GM18909 (cell line): ENCODE data around the gene IL22RA1.

Experiments
- ATAC-seq: cut with Tn5 transposase; IDR thresholded peaks from one replicate; pipeline ENCODE4 v1.9.1; 2021; ENCODE audit warnings: mild to moderate bottlenecking; ENCODE audit not compliant: unreplicated experiment, poor library complexity

Gene IL22RA1

DNA sequence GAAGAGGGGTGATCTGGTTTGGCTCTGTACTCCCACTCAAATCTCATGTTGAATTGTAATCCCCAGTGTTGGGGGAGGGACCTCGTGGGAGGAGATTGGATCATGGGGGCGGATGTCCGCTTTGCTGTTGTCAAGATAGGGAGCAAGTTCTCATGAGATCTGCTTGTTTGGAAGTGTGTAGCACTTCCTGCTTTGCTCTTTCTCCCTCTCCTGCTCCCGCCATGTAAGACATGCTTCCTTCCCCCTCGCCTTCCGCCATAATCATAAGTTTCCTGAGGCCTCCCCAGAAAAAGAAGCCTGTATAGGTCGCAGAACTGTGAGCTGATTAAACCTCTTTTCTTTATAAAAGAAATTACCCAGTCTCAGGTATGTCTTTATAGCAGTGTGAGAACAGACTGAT lies 58.9 kb downstream of the IL22RA1 start:
- ATAC-seq: no peak

DNA sequence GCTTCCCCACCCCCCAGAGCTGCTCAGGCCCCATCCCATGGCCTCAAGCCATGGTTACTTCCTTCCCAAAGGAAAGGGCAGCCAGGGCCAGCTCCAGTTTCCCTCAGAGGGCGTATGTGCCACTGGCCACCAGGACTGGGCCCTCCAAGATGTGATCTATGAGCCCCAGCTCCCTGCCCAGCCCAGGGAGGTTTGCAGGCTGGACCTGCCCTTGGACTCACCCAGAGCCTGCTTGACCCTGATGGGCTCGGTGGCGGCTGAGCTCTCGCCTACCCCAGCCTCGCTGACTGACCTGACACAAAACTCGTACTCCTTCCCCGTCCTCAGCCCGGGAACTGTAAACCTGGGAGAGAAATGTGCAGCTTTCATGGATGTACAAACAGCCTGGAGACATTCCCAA lies 60.6 kb downstream of the IL22RA1 start:
- no peak for ATAC-seq

DNA sequence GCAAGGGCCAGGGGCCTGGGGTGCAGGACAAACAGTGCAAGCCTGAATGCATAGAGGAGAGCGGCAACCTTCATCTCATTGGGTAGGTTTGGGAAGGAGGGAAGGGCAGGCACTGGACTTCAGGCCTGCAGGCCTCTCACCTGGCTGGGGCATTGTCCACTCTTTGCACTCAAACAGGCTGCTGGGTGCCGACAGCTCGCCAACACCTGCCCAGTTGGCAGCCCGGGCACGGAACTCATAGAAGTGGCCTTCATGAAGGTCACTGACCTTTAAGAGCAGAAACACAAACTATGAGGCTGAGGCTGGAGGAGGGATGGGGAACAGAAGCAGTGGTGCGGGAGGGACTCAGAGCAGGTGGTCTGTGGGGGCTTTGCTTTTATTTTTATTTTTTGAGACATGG lies 61.8 kb downstream of the IL22RA1 start:
- ATAC-seq: no peak

DNA sequence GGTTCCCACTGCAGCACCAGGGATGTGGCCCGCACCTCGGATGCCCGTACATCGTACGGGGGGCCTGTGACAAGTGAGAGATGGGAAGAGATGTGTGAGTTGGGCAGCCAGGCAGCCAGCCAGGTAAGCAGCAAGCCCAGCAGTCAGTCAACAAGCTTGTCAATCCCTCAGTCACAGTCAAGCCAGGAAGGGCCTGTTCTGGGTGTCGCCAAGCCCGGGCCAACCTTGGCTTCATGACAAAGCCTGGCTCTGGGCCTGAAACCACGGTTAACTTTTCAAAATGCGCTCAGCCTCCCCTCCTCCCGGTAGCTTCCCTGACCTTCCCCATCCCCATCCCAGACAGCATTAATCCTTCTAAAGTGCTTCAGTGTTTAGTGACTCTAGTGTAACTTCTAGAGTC lies 62.8 kb downstream of the IL22RA1 start:
- ATAC-seq: no peak

DNA sequence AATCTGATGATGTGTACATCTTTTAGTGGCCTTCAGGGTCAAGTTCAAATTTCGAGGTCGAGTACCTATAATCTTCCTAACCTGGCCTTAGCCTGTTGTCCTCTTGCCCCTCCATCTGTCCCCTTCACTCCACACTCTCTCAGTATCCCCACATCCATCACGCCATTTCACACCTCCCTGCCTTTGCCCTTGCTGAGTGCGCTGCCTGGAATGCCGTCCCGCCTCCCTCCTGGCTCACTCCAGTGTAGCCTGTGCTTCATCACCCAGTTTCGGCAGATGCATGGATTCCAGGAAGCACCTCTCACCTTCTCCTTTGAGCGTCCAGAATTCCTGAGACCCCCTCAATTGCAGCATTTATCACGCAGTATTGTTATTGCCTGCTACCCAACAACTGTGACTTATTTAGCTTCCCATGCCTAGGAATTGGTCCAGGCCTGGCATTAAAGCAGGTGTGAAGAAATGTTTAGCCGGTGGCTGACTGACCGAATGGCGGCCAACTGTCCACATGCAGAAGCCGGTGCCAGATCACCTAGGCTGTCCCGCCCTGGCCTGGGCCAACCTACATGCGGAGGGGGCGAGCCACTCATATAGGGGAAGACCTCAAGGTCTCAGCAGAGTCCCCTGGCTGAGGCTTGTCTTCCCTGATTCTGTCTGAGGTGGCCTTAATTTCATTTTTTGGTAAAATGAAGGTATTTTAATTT lies 65.5 kb downstream of the IL22RA1 start:
- ATAC-seq: no peak

DNA sequence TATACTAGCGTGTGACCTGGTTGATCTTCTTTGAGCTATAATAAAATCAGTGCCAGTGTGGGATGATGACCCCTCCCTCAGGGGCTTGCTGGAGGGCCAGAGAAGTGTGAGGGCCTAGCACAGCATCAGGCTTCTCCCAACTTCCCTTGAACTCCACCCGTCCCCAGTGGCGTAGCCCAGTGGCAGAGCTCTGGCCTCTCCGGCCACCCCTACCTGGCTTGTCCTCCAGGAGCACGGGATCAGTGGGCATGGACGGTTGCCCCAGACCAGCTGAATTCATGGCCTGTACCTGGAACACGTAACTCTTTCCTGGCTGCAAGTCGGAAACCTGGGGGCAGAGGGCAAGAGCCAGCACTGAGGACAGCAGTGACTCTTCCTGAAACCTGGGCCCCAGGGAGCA lies 67.0 kb downstream of the IL22RA1 start:
- ATAC-seq: no peak

DNA sequence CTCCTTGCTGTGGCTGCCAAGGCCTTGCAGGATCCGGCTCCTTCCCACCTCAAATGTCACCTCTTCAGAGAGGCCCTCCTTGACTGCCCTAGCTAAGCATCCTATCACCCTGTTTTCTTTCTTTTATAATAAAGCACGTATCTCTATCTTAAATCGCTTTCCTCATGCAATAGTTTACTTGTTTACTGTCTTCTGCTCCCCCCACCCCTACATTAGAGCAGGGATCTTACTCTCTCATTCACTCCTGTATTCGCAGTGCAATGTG lies 67.4 kb downstream of the IL22RA1 start:
- ATAC-seq: no peak

DNA sequence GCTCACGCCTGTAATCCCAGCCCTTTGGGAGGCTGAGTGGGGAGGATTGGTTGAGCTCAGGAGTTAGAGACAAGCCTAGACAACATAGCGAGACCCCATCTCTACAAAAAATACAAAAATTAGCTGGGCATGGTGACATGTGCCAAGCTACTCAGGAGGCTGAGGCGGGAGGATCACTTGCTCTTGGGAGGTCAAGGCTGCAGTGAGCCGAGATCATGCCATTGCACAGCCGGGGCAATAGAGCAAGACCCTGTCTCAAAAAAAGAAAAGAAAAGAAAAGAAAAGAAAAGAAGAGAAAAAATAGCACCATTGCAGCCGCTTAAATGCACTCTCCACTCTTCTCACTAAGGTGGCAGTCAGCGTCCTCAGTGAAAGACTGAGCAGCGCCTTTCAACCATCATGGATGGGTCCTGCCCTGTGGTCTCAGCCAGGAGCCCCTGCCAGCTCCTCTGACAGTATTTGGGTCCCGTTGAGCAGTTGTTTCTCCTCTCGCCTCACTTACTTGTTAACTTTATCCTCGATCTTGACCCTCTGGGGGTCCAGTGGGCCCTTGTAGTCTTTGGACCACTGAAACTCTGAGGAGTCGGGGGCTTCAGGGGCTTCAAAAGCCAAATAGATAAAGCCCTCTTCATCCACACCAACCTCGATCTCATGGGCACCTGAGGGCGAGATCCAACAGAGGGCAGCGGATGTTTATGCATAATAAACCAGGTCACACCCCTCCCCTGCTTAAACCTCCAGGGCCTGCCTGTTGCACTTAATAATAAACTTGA lies 67.9 kb downstream of the IL22RA1 start:
- ATAC-seq: no peak

DNA sequence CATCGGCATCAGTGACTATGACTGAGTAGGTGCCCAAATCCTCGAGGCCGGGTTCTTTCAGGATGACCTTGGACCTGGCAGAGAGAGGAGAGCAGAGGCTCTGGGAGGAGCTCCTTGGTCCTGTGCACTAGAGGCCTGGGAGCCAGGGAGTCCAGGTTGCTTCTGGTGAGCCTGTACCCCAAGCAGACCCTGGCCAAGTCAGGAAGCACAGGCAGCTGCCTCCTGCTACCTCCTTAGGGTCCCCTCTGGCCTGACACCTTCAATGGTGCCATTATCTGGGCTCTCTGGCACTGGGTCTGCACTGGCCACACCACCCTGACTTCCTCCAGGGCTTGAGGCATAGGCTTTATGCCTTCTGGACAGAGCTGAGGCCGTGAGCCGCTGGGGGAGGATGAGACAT lies 68.7 kb downstream of the IL22RA1 start:
- ATAC-seq: no peak

DNA sequence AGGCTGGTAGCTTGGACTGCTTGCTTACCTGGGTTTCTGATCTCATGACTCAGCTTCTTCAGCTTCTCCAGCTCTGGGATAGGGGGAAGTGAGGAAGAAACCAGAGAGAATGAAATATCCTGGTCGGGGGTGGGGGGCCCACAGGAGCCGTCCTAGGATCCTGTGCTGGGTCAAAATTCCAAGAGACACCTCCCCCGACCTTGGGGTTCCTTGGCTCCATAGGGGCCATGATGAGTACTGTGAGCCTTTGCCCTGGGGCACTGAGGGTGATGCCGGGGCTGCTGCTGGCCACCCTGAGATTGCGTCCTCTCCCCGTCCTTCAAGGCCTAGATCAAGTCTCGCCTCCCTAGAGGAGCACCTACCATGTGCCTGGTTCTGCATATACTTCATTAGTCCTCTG lies 71.0 kb downstream of the IL22RA1 start:
- no peak for ATAC-seq

DNA sequence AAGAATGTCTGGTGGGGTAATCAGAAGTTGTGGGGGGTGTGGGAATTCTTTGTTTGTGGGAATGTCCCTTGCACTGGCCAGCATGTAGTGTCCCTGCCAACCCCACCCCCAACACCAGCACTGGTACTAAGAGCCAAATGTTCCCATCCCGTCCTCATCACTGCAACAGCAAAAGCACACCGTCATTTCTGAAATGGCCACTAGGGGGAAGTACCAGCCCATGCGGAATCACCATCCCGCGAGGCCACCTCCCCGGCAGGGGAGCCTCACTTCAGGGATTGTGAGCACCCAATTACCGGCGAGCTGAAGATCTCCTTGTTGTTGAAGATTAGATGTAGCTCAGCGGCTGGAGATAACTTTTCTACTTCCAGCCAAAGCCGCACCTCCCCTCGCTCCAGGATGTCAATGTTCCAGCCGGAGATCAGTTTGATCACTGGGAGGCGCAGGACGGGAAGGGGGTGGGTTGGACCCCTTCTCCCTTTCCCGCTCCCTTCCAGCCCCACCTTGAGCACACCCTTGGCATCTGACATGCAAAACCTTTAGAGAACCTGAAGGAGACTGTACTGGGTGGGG lies 72.0 kb downstream of the IL22RA1 start:
- peak; percentile 45 for ATAC-seq

DNA sequence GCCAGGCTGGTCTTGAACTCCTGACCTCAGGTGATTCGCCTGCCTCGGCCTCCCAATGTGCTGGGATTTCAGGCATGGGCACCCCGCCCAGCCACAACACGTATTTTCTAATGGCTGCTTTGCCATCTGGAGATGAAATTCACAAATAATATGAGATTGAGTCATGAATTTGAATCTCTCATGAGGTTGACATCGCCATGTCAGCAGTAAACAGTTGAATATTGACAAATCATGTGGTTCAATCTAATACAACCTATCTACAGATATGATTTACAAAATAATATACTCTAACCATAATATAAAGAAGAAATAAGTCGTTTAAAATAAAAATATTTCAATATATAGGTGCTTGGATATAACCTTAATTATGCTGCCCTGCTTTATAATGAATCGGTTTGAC lies 73.1 kb downstream of the IL22RA1 start:
- ATAC-seq: no peak
